COLO668 (cell line): Measurements from ENCODE around the gene FAM241A.

Experiments
- DNase-seq: peaks from one replicate; lab custom pipeline; 2025; ENCODE audit not compliant: unreplicated experiment; lab: John Stamatoyannopoulos, UW

Gene FAM241A

GRCh38 chr4:112213091-112213490 lies 67.8 kb downstream of the FAM241A start:
- no peak for DNase-seq

- DNase-seq = no peak
These were observed 68.6 kb downstream of the FAM241A start for GRCh38 chr4:112213856-112214255.

- no peak for DNase-seq
These were observed 69.4 kb downstream of the FAM241A start for GRCh38 chr4:112214390-112215264.

- DNase-seq = no peak
These were observed 74.6 kb downstream of the FAM241A start for GRCh38 chr4:112219826-112220366.

GRCh38 chr4:112222219-112222955 lies 77.1 kb downstream of the FAM241A start:
- DNase-seq = no peak

GRCh38 chr4:112225157-112225556 lies 79.9 kb downstream of the FAM241A start:
- no peak for DNase-seq

- peak; percentile 98 for DNase-seq
These were observed 85.9 kb downstream of the FAM241A start for GRCh38 chr4:112230879-112231778.

- peak; percentile 89 for DNase-seq
These were observed 86.8 kb downstream of the FAM241A start, which contains the start of gene AP1AR for GRCh38 chr4:112231779-112232713. AP1AR (plus strand) TSS chr4:112231787; CDS start chr4:112232092, 305 bp downstream.

- DNase-seq = peak; percentile 31
These were observed 89.8 kb downstream of the FAM241A start for GRCh38 chr4:112234952-112235609.

GRCh38 chr4:112236040-112236439 lies 90.8 kb downstream of the FAM241A start:
- DNase-seq = no peak

GRCh38 chr4:112238833-112239232 lies 93.6 kb downstream of the FAM241A start:
- no peak for DNase-seq
